C4-2B (cell line): Measurements from ENCODE around the gene CAPRIN1.

Experiments
- H3K27ac ChIP-seq: fragments of 450-650 bp; 2 replicates; pipeline ENCODE4 v1.5.1; 2017
- ZFX ChIP-seq: fragments of 450-650 bp; IDR thresholded peaks from 2 replicates; pipeline ENCODE4 v1.6.1; 2017
- TF ChIP-seq, protein P1 (sequence below): fragments of 450-650 bp; conservative IDR thresholded peaks from 2 replicates; pipeline ENCODE4 v1.5.1; 2017; ENCODE audit warnings: mild to moderate bottlenecking

The CAPRIN1 gene

GRCh38 chr11:34149274-34149673 is 97.7 kb downstream of the CAPRIN1 start:
- no peak for TF ChIP-seq ZFX
- TF ChIP-seq, protein P1, sequence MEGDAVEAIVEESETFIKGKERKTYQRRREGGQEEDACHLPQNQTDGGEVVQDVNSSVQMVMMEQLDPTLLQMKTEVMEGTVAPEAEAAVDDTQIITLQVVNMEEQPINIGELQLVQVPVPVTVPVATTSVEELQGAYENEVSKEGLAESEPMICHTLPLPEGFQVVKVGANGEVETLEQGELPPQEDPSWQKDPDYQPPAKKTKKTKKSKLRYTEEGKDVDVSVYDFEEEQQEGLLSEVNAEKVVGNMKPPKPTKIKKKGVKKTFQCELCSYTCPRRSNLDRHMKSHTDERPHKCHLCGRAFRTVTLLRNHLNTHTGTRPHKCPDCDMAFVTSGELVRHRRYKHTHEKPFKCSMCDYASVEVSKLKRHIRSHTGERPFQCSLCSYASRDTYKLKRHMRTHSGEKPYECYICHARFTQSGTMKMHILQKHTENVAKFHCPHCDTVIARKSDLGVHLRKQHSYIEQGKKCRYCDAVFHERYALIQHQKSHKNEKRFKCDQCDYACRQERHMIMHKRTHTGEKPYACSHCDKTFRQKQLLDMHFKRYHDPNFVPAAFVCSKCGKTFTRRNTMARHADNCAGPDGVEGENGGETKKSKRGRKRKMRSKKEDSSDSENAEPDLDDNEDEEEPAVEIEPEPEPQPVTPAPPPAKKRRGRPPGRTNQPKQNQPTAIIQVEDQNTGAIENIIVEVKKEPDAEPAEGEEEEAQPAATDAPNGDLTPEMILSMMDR = no peak
- H3K27ac ChIP-seq = no peak overlapping the region

- H3K27ac ChIP-seq = no peak overlapping the region
- TF ChIP-seq, protein P1 = no peak
- no peak for TF ChIP-seq ZFX
Observed at GRCh38 chr11:34149786-34150185, 98.3 kb downstream of the CAPRIN1 start.

DNA sequence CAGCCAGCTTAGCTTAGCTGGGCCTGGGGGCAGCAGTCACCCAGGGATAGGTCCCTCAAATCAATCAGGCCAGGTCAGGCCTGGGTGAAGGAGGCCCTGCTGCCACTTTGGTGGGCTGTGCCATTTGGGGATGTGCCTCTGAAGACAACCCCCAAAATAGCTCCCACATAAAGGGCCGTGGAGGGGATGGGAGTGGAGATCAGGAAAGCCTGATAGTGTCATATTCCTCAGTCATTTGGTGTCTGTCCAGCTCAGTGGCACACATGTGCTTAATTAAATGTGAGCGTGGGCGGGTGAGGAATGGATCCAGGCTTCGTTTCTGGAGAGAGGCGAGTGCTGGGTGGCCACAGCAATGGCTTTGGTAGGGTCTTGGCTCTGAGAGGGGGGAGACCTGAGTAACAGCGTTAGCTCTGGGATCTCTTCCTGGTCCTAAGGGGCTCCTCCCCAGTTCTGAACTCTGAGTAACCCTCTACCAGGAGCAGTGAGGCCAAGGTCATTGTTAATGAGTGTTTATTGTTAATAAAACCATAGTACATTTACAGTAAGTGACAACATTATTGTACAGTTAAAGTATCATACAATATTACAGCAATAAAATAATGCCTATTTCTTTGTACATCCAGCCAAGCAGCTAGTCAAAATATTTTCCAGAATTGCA is 99.1 kb downstream of the CAPRIN1 start:
- TF ChIP-seq, protein P1 = no peak
- no peak for TF ChIP-seq ZFX

More for the DNA sequence above, 99.1 kb downstream of the CAPRIN1 start:
- H3K27ac ChIP-seq = no peak overlapping the region
